Jurkat, Clone E6-1 (cell line): ENCODE data around the gene SPEG.

ENCODE experiments used
- DNase-seq: peaks from one replicate; pipeline ENCODE4 v3.0.0-alpha.2; 2011; ENCODE audit warnings: low read depth, low spot score
- H3K4me3 ChIP-seq: 2 replicates; pipeline ENCODE4 v1.5.1; 2011; ENCODE audit warnings: mild to moderate bottlenecking, low read length, control low read depth, moderate library complexity

Gene SPEG

DNA sequence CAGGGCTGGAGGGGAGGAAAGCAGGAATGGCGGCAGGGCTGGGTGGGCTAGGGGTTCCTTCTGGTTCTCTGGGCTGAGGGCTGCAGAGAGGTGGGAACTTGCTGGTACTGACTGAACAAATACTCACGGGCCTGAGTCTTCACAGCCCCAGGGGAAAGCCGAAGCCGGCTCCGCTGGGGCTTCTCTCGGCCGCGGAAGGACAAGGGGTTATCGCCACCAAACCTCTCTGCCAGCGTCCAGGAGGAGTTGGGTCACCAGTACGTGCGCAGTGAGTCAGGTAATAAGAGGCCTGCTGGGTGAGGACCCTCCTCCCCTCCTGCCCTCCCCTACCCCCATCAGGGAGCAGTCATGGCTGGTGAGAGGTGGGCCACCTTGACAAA is 50.5 kb downstream of the SPEG start:
- H3K4me3 ChIP-seq = no peak overlapping the region
- DNase-seq = no peak

DNA sequence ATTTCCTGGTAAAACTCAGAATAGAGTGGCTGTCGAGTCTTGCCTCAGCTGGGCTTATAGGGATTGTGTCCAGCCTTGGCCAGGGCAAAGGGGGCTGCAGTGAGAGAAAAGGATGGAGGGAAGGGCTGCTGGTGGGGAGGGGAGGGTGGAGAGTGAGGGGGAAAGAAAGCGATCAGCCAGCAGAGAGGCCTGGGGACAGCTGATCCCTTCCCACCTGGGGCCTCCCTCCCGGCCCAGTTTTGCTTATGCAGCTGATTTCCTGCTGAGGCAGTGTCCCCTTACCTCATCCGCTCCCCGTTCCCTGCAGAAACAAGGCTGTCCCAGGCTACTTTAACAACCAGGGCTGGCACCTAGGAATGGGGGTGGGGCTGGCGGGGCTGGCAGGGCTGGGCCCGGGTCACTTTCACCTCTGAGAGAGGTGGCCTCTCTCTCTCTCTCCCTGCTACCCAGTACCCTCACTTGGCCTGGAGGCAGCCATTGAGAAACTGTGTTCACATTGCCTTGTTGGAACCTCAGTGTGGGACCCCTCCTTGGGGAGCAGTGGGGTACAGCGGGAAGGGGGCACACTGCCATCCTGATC is 51.8 kb downstream of the SPEG start:
- no peak overlapping the region for H3K4me3 ChIP-seq
- DNase-seq = no peak

DNA sequence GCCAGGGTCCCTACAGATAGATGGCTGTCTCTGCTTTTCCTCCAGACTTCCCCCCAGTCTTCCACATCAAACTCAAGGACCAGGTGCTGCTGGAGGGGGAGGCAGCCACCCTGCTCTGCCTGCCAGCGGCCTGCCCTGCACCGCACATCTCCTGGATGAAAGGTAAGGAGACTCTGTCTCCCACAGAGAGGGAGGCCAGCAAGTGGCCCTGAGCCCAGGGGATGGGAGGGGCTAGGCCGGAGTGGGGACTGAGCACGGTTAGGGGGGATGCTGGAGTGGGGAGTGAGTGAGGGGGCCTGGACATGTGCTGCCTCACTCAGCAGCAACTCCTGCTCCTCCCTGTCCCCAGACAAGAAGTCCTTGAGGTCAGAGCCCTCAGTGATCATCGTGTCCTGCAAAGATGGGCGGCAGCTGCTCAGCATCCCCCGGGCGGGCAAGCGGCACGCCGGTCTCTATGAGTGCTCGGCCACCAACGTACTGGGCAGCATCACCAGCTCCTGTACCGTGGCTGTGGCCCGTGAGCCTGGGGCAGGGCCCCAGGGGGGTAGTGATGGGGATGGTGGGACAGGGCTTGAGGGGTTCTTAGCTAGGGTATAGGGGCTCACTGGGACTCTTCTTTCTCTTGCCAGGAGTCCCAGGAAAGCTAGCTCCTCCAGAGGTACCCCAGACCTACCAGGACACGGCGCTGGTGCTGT is 53.7 kb downstream of the SPEG start:
- no peak for DNase-seq
- no peak overlapping the region for H3K4me3 ChIP-seq

DNA sequence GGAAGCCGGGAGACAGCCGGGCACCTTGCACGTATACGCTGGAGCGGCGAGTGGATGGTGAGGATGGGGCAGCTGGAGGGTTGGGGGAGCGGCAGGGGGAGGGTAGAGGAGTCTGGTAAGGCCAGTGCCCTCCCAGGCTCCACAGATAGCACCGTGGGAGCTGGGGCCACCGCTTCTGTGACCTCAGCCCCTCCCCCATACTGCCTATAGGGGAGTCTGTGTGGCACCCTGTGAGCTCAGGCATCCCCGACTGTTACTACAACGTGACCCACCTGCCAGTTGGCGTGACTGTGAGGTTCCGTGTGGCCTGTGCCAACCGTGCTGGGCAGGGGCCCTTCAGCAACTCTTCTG is 54.2 kb downstream of the SPEG start:
- no peak overlapping the region for H3K4me3 ChIP-seq
- no peak for DNase-seq

DNA sequence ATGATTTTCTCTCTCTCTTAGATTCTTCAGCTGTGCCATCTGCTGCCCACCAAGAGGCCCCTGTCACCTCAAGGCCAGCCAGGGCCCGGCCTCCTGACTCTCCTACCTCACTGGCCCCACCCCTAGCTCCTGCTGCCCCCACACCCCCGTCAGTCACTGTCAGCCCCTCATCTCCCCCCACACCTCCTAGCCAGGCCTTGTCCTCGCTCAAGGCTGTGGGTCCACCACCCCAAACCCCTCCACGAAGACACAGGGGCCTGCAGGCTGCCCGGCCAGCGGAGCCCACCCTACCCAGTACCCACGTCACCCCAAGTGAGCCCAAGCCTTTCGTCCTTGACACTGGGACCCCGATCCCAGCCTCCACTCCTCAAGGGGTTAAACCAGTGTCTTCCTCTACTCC is 54.7 kb downstream of the SPEG start:
- no peak for DNase-seq
- H3K4me3 ChIP-seq = no peak overlapping the region

DNA sequence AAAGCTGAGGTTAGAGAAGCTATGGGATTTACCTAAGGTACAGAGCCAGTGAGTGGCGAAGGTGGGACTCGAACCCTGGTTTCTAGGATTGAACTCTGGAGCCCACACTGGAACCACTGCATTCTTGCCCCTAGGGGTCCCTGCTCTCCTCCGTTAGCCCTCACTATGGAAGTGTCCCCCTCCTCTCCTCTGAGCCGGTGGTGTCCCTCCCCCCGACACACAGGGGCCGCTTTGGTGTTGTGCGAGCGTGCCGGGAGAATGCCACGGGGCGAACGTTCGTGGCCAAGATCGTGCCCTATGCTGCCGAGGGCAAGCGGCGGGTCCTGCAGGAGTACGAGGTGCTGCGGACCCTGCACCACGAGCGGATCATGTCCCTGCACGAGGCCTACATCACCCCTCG is 55.5 kb downstream of the SPEG start:
- DNase-seq = no peak
- no peak overlapping the region for H3K4me3 ChIP-seq

DNA sequence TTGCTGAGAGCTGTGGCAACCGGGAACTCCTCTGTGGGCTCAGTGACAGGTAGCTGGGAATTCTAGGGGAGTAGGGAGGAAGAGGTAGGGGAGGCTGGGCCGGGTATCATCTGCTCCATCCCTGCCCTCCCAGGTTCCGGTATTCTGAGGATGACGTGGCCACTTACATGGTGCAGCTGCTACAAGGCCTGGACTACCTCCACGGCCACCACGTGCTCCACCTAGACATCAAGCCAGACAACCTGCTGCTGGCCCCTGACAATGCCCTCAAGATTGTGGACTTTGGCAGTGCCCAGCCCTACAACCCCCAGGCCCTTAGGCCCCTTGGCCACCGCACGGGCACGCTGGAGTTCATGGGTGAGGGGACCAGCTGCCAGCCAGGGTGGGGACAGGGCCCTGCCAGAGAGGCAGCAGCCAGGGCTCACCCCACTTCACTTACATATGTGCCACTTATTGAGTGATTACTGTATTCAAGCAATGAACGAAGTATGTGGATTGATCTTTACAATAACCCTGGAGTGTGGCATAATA is 56.0 kb downstream of the SPEG start:
- DNase-seq = no peak
- H3K4me3 ChIP-seq = no peak overlapping the region

DNA sequence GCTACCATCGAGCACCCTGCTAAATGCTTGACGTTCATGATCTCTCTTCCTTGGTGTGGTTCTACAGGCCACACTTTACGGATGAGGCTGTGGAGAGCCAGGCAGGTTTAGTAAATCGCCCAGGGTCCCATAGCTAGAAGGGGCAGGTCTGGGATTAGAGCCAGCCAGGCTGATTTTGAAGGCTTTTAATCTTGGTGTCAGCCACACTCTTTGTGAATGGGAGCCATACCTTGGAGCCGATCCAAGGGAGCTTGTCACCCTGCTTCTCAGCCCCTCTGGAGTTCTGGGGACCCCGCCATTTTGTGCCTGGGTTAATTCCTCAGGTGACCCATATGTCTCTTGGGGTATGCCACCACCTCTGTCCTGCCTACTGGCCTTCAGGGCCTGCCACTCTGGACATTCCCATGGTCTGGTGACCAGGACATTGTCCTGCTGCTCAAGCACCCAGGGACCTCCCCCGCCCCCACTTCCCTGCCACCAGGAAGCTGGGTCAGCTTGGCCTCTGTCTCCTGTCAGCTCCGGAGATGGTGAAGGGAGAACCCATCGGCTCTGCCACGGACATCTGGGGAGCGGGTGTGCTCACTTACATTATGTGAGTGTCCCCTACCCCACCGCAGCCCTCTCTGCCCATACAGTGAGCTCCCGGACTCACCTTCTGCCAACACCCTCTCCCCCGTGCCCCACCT is 56.8 kb downstream of the SPEG start:
- H3K4me3 ChIP-seq = no peak overlapping the region

DNA sequence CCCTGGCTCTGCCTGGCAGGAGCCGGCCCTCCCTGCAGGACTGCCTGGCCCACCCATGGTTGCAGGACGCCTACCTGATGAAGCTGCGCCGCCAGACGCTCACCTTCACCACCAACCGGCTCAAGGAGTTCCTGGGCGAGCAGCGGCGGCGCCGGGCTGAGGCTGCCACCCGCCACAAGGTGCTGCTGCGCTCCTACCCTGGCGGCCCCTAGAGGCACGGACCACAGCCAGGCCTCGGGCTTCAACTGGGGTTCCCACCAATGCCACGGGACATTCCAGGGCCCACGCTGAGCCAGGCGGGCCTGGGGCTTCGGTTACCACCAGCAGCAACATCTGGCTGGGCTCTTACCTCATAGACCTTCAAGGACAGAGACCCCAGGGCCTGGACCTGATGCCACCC is 57.9 kb downstream of the SPEG start:
- no peak overlapping the region for H3K4me3 ChIP-seq
- no peak for DNase-seq

More for the DNA sequence above, 56.8 kb downstream of the SPEG start:
- no peak for DNase-seq

DNA sequence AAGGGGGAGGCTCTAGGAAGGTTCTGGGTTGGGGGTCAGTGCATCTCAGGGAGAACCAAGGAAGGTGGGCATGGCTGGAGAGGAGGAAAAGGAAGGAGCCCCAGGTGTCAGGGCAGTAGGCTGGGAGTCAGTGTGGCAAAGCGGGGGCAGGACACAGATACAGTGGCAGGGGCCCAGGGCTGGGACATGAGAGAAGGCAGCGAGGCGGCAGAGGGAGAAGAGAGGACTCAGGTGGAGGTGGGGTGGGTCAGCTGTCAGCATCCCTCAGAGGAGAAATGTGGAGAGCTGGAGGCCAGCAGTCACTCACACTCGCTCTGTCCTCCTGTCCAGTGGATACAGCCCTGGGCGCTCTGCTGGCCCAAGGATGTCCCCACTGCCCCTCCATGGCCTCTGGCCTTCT is 58.4 kb downstream of the SPEG start:
- no peak overlapping the region for H3K4me3 ChIP-seq
- no peak for DNase-seq

DNA sequence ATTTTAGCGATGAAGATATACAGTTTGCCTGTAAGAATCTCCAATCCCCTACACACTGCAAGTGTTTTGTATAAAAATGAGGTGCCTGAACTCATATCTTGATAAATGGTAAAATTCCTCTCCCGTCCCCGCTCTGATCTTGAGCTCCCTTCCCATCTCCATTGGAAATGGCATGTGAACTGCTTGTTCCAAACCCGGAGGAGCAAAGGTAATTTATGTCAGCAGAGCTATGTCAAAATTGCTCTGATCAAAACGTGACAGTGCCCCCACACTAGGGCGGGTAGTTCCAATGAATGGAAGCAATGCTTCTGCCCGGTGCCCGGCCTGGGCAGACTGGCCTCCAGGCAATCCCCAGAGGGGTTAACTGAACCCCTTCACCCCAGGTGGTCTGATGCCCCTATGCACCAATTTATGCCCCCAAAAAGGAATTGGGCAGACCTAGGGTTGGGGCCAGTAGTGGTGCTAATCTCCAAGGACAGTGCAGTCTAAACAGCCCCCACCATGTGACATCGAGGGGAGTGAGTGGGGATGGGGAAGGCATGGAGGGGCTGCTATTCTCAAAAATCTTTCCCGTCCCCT is 60.4 kb downstream of the SPEG start:
- DNase-seq = no peak
- H3K4me3 ChIP-seq = no peak overlapping the region

DNA sequence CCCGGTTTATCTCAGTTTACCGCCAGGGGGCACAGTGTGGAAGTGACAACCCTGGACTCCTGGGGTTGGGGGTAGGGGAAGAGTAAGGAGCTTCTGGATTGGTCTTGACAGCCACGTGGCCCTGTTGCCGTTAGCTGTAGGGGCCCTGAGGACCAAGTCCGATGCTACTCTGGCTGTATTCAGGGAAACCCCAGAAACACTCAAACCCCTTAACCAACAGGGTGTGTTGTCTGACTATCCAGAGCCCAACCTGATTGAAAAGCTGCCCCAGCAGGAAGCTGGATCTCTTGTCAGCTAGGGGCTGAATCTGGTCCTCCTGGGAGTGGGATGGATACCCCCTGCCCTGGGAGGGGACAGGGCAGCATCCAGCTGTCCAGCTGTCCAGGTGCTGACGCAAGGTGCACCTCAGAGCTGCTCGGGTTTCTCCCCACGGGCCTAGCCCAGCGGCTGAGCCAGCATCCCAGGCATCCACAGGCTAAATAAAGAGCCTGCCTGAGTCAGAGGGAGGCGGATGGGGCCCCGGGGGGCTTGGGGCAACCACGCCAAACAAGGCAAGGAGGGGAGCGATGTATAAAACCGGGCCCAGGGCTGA is 61.0 kb downstream of the SPEG start:
- peak; percentile 74 for DNase-seq
- no peak overlapping the region for H3K4me3 ChIP-seq

DNA sequence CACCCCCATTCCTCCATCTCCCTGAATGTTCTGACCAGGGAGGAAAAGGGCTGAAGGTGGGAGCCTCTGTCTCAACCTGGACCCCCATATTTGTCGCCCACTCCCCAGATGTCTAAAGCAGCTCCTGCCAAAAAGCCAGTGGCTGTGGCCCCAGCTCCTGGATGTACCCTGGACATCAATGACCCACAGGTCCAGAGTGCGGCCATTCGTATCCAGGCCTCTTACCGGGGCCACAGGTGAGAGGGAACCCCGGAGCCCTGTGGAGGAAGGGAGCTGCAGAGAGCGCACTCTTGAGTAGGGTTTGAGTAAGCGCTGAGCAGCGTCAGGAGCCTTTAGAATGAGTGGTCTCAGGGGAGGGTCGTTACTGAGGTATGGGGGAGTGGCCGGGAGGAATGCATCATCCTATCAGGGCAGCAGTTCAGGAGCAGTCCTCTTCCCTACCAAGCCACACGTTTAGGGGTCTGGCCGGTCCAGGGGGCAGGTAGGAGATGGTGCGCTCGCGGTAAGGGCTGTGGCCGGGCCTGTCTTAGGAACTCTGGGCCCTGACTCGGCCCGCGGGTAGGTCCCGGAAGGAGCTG is 61.7 kb downstream of the SPEG start:
- DNase-seq = no peak

DNA sequence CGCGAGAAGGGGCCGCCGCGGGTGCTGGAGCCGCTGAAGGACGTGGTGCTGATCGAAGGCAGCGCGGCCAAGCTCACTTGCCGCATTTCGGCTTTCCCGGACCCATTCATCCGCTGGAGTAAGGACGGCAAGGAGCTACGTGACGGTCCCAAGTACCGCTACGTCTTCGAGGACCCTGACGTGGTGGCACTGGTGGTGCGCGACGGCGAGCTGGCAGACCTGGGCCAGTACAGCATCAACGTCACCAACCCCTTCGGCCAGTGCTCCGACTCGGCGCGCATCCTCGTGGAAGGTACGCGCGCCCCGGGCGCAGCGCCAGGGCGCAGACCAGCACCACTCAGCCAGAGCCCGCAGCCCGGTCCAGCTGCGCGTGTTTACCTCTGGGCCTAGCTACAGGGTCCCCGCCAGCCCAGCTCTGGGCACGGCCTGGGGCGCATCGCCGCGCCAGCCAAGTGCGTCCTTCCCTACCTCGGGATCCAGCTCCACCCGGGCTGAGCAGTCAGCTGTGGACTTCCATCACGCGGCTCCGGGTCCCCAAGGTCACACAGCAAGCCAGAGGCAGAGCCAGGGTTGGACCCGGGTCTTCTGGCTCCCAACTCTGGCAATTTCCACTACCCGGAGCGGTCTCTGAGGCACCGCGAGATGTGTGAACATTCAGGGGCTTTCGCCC is 62.3 kb downstream of the SPEG start:
- DNase-seq = no peak
- H3K4me3 ChIP-seq = no peak overlapping the region

More for the DNA sequence above, 61.7 kb downstream of the SPEG start:
- no peak overlapping the region for H3K4me3 ChIP-seq

DNA sequence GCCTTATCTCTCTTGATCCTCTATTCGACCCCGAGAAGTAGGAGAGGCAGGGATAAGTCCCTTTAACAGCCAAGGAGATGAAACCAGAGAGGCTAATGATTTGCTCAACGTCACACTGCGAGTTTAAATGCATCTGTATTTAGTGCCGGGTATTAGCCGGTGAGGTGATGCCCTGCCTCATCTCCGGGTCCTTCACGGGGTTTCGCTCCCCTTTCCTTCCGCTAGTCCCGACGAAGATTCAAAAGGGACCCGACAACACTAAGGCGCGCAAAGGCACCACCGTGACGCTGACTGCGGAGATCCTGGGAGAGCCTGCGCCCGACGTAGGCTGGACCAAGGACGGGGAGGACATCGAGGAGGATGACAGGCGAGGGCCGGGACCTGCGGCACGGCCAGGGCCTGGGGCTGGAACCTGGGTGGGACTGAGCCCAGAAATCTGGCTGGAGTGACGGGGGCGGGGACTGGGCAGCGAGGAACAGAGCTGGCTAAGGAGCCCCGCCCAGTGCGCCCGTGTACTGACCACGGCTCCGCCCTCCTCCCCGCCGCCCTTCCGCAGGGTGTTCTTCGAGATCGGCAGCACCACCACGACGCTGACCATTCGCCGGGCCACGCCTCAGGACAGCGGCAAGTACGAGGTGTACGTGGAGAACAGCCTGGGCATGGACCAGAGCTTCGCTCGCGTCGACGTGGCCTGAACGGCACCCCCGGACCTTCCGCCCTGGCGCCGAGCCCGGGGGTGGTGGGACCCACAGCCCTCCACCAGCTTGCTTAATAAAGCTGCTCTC is 63.0 kb downstream of the SPEG start:
- DNase-seq = no peak
- H3K4me3 ChIP-seq = peak overlapping the region; percentile 78

DNA sequence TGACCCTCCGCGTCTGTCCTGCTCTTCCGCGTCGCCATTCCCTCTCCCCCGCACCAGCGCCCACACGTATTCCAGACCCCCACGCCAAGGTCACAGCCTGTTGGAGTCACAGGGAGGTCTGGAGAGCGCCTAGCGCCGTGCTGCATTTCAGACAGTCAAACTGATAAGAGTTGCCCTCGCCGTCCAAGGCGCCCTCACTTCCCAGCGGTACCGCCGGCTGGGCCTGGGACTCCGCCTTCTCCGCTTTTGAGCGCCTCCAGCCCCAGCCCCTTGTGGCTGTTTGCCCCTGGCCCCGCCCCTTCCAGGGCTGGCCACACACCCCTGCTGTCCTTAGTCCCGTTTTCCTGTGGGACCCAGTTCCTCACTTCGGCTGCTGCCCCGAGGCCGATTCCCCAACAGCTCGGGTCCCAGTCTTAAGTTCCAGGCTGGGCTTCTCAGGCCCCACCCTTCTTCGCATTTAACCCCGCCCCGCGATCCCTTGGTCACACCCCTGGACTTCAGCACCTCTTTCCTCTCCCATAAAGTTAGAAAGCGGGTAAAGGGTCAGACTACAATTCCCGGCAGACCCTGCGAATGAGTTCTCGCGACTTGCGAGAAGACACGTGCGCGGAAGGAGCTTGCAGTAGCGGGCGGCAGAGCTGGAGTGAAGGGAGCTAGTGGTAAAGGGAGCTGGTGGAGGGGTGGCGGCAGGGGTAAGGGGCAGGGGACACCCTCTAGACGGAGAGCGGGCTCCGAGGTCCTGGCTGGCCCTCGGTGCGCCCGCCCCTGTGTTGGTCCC is 63.8 kb downstream of the SPEG start, which contains the start of gene GMPPA:
Gene GMPPA (plus strand): TSS at position 612 of the 778 bp plus-strand sequence. CDS start 1,085 bp downstream, outside the sequence.
- peak; percentile 98 for DNase-seq
- peak within 1 kb of the TSS; percentile 78 for H3K4me3 ChIP-seq

DNA sequence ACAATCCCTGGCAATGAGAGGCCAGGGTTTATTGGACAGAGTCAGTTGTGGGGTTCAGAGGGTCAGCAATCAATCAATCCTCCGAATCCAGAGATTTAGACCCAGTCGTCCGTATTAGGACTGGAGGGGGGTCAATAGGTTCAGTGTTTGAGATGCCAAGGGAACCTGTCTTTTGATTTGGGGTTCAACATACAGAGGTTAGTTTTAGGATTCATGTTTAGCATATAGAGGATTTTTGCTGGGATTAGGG is 64.3 kb downstream of the SPEG start:
- peak overlapping the region; percentile 78 for H3K4me3 ChIP-seq

DNA sequence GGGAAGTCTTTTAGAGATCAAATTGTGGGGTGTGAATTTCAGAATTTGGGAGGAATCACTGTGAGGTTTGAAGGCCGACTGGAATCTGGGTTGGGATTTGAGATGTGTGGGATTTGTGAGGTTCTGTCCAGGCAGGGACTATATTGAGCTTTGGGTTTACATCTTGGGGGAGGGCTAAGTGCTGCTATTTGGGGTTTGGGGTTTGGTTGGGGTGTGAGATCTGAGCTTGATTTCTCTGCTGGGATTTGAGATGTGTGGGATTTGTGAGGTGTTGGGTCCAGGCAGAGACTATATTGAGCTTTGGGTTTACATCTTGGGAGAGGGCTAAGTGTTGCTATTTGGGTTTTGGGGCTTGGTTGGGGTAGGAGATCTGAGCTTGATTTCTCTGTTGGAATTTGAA is 64.9 kb downstream of the SPEG start:
- peak overlapping the region; percentile 78 for H3K4me3 ChIP-seq
- DNase-seq = no peak

More for the DNA sequence above, 64.3 kb downstream of the SPEG start:
- no peak for DNase-seq
